ENCODE measurements around the gene SNRPD2.
"Not testable (repeated sequence)": the region's sequence is repeated elsewhere in the genome, so short reads cannot be mapped to it uniquely, and the experiment has no call there.

Gene SNRPD2

DNA sequence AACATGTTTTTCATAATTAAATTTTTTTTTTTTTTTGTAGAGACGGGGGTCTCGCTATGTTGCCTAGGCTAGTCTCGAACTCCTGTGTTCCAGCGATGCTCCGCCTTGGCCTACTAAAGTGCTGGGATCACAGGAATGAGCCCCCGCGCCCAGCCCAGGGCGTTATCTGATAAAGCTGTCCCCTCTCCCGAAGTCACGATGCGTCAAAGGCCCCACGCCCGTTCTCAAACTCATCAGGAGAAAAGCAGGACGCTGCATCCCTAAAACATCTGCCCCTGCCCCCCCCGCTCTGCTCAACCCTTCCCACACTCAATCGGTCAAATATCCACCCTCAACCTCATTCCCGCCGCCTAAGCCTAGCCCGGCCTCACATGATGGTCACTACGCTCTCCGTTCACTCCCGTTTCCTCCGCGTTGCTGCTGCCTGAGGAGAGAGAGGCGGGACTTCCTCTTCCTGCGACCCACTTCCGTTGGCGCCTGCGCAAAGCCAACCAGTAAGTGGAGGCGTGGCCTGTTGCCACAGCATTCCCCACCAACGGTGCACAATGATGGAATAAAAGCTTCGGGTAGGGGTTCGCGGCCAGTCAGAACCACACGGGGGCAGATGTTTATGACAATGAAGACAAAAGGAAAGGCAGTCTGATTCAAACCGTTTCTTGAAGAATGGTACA is at the start of gene SNRPD2:
SNRPD2 (minus strand) TSS at position 438 of the 671 bp plus-strand sequence; CDS start at position 373, 65 bp downstream.
- peak; percentile 75 for DNase-seq

DNA sequence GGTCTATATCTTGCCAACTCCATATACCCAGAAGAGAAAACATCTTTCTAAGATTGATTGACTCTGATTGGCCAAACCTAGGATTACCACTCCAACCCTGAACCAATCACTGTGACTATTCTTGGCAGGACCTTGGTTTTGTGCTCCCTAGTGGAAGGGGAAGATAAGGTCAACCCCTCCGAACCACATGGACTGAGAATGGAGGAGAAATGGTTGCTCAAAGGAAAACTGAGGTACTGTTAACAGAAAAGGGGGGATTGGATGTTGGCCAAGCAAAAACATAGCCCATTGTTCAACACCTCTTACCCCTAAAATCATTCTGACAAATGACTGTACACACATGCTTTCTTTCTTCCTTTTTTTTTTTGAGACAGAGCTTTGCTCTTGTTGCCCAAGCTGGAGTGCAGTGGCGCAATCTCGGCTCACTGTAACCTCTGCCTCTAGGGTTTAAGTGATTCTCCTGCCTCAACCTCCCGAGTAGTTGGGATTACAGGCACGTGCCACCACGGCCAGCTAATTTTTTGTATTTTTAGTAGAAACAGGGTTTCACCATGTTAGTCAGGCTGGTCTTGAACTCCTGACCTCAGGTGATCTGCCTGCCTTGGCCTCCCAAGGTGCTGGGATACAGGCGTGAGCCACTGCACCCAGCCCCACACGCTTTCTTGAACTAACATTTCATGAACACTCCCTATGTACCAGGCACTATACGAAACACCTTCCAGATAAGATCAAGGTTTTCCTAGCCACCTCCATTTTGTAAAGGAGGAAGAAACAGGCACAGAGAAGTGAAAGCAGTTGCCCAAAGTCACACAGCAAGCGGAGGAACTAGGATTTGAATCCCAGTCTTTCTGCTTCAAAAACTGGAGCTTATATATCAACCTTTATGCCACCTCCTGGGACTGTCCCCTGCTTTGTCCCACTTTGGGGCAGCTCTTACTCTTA is 48.0 kb upstream of the SNRPD2 start:
- DNase-seq: no peak

DNA sequence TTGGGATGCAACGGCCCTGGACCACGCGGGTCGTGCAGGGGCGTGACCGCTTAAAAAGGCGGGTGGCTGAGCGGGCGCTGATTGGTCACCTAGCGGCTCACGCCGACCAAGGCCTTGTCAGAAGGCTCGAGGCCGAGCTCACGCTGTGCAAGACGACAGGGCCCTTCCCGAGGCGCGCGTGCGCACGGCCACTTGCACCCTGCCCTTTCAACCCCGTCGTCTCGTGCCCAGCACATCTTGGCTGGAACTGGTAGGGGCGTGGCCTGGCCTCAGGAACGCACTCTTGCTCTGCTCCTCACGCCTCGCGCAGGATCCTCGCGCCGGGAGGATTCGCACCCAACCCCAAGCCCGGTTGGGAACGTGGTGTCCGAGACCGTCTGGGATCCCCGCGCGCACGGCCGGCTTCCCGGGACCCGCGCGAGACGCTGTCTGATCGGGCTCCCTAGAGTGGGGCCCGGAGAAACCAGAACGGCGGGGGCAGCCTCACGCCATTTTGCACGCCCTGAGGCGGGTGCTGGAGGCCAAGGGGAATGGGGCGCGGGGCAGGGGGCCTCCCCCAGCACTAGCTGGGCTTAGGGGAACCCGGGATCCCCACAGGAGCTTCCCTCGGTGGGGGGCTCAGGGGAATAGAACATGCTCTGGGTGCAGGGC is 41.5 kb upstream of the SNRPD2 start, which contains the start of gene MEIOSIN:
MEIOSIN (plus strand) TSS at position 280 of the 651 bp plus-strand sequence. CDS start 1,938 bp downstream, outside the sequence.
- DNase-seq: no peak

DNA sequence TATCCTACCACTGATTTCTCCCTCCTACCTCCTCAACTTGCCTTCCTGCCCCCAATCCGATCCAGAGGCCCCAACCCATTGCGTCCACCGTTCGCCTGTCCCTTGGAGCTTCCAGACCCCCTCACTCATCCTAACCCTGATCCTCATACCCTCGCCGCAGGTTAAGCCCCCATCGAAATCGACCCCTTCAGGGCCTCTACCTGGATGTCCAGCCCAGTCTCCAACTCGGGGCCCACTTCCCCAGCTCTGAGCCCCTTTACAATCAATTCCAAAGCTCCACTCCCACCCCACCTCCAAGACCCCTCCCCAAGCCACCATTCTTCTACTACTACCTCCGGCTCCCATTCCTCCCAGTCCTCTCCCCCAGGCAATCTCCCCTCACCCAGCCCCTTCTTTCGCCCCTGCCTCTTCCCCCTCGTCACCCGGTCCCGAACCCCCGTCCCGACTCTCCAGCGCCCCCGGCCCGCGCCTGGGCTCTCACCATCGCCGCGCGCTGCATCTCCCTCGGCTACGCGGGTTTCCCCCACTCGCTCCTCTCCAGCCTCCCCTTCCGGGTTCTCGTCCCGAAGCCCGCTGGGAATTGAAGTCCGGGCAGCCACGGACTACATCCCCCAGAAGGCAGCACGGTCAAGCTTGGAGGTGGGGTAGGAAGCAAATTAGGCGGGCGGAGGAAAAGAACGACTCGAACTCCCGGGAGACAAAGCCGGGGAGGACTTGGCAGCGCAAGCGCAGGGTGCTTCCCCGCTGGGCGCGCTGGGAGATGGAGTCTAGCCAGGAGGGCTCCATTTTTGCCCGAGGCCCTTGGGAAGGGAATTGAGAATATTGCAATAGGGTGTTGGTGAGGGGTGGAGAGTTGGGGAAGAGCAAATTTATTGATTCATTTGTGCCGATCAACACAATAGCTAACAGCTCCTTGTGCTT is 38.9 kb upstream of the SNRPD2 start, which contains the start of gene FBXO46:
FBXO46 (minus strand) TSS at position 529 of the 921 bp plus-strand sequence. CDS start 17,401 bp downstream, outside the sequence.
- peak; percentile 98 for DNase-seq

DNA sequence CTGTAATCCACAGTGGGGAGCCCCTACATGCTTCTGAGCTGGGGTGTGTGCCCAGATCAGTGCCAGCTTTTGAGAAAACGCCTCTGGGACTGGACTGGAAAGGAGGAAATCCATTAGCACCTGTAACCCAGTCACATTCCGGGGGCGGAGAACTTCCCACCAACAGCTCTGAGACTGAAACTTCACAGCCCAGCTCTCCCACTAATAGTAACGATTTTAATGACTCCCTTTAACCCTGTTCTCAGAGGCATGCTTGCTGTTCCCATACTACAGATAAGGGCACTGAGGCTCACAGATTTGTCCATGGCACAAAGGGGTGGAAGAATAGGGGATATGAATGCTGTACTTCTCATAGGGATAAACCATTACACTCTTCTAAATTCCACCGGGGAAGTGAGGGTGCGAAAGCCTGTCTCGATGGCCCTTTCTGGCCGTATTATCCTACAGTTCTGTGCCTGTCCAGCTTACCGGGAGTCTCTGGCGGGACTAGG is 38.1 kb upstream of the SNRPD2 start:
- no peak for DNase-seq

DNA sequence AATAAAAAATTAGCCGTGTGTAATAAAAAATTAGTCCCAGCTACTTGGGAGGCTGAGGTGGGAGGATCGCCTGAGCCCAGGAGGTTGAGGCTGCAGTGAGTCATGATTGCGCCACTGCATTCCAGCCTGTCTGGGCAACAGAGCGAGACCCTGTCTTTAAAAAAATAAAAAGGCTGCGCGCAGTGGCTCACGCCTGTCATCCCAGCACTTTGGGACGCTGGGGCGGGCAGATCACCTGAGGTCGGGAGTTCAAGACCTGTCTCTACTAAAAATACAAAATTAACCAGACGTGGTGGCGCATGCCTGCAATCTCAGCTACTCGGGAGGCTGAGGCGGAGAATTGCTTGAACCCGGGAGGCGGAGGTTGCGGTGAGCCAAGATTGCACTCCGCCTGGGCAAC is 36.9 kb upstream of the SNRPD2 start:
- not testable (repeated sequence) for DNase-seq

DNA sequence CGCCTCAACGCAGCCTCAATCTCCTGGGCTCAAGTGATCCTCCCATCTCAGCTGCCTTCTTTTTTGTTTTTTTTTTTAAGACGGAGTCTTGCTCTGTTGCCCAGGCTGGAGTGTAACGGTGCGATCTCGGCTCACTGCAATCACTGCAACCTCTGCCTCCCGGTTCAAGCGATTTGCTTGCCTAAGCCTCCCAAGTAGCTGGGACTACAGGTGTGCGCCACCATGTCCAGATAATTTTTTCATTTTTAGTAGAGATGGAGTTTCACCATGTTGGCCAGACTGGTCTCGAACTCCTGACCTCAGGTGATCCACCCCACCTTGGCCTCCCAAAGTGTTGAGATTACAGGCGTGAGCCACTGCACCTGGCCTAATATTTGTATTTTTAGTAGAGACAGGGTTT is 28.3 kb upstream of the SNRPD2 start:
- DNase-seq: not testable (repeated sequence)

DNA sequence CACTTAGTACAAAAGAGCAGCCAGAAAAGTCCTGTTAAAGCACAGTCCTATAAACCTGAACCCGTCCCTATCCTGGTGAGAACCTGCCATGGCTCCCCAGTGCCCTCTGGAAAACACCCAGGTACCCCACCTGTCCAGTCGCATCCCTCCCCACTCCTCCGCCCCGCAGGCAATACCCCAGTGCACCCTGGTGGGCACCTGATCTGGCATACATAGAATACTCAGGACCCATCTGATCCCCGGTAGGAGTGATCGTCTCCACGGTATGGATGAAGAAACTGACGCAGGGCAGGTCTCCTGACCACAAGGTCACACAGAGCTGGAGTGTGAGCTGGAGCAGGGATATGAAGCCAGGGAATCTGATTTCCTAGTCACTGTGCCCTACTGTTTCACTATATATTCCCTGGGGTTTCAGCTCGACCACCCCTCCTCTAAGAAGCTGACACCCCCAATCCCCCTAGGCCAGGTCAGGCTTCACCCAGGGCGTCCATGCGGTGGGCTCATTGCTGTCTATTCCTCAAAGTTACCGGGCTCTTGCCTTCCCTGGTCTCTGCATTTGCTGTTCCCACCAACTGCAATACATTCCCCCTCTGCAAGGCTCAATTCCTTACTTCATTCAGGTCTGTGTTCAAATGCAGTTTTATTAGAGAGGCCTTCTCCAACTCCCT is 26.4 kb upstream of the SNRPD2 start:
- no peak for DNase-seq

DNA sequence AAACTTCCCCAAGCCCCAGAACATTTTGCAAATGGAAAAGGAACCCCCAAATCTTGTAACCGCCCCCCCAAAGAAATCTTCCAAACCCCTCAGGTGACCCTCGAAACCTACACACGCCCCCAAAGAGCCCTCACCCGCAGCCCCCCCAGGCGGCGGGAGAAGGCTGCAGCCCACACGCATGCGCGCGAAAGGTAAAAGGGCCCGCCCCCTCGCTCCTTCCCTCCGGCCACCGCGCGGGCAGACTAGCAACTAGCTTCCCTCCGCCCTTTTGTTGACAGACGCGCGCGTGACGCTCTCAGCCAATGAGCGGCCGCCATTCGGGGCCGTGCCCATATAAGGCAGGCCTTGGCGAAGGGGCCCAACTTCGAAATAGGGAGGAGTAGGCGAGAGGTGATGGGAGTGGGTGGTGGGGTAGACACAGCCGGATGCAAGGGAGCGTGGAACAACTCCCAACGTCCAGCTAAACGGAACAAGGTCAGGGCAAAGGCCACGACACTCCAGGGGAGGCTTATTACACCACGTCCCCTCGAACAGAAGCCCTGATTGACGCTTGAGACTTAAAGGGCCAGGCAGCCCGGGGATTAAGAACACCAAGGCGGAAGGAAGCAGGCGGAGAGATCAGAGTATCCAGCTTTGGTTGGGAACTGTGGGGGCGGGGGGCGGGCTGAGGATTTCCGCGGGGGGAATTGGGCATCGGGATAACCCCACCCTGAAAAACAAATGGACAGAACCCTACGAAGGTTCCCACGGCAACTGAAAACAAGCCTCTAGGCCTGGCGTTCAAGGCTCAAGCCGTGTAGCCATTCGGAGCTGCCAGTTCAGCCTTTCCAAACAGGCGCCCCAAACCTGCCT is 25.6 kb upstream of the SNRPD2 start:
- DNase-seq: peak; percentile 94

DNA sequence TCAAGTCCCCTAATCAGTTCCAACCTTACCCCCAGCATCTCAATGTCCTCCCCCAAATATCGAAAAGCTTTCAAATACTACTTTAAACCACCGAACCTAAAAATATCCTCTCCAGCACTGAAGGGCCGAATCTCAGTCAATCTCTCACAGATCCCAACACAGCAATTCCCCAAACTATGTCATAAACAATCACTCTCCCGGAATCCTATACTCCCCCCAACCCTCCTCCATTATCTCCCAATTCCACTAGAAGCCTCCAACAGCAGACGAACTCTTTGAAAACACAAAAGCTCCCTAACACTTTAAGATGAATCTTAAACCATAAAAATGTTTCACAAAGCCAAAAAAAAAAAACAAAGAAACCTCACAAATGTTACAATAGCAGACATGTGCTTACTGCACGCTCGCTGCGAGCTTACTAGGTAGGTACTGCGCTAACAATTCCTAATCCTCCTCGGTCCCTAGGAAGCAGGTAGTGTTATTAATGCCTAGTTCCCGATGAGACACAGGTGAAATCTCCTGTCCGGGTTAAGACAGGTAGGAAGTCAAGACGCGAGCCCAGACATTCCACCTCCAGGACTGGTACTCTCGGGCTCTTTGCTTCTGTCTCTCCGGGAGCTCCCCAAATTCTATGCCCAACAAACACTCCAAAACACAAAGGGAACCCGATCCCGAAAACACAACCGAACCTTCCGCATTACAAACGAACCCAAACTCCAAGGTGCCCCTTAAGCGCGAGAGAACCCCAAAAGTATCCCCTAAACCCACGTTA is 24.8 kb upstream of the SNRPD2 start:
- no peak for DNase-seq

DNA sequence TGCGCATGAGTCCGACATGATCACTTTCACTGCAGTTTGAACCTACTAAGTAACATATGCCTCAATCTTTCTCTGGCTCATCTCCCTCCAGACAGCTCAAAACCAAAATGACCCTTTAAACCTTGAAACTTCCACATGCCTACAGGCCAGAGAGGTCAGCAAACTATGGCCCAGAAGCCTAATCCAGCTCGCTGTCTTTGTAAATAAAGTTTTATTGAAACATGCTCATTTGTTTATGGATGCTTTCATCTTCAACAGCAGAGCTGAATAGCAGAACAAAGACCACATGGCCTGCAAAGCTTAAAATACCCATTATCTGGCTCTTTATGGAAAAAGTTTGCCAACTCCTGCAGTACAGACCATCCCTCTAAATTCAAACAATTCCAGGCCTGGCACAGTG is 23.4 kb upstream of the SNRPD2 start:
- DNase-seq: no peak

DNA sequence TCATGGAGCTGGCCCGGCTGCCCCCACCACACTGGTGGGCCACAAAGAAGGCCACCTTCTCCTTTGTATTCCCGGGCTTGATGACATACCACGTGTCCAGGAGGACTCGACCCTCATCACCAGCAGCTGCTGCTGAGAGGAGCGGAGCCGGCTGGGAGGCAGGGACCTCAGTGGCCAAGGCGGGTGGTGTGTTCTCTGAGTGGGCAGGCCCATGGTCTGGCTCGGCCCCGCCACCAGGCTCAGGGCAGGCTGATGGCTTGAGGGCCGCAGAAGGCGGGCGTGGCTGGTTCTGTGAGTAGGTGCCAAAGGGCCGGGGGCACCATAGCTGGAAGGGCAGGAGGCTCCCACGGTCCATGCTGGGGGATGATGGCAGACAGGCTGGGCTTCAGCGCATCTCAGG is 21.4 kb upstream of the SNRPD2 start:
- DNase-seq: no peak

DNA sequence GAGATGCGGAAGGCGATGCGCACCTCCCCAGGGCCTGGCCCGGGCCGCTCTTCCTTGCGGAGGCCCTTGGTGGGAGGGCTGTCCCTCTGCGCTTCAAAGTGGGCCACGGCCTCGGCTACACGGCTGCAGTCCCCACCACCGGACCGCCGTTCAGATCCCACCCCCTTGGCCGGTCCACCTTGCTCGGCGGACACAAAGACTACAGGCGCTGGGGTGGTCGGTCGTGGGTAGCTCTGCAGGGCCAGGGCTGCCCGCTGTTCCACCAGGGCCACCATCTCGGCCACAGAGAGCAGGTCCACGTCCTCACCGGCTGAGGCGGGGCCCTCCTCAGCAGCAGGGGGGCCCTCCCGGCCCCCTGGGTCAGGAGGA is 20.9 kb upstream of the SNRPD2 start:
- no peak for DNase-seq

DNA sequence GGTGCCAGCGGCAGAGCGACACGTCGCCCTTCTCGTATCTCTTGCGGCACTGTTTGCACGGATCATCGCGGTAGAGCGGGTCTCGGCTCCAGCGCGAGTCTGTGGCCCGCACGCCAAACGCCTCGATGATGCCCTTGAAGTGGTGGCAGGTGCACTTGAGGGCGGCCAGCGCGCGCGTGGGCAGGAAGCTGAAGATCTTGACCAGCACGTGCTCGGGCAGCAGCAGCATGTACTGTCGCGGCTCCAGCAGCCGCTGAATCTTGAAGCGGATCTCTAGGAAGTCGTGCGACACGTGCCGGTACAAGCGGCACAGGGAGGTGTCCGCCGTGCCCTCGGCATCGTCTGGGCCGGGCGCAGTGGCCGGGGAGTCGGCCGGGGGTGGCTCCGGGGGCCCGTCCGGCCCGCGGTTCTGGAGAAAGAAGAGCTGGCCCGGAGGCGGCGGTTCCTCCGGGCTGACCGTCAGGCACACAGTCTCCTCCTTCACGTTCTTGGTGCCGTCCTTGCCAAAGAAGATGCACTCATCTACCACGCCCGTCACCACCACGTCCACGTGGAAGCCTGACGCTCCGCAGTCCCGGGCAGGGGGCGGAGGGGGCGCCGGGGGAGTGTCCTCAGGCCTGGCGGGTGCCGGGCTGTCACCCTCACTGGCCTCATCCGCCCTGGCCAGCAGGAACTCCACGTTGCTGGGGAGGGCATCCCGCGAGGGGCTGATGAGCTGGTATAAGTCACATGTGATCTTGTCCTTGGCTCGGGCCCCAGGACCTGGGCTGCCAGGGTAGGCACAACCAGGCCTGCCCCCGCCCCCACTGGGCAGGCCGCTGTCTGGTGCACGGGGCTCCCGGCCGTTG is 20.3 kb upstream of the SNRPD2 start:
- no peak for DNase-seq

DNA sequence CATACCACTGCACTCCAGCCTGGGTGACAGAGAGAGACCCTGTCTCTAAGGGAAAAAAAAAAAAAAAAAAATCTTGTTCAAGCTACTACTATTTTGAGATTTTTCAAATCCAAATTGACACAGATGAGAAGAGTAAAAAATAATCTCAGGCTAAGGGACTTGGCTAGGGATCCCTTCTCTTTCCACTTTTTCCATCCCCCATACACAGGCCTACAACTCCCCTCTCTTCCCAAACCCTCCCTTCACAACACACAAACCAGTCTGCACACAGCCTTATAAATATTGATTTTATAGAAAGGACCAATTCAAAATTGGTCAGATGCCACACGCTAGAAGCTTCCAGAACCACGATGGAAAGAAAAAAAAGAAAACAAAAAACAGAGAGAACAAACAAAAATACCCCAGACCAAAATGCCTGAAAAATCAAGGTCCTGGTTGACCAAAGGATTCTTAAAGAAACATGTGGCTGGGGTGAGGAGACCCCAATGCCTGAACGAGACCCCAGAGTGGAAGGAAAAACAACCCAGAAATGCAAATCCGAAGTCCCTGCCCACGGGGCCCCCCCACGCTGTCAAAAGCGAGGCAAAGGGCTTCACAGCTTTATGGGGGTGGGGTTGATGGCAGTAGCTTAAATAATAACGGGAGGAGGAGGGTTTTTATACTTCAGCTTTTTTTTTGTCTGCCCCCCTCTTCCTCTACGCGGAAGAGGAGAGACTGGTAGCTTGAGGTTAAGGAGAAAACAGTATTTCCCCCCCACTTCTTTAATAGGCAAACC is 18.8 kb upstream of the SNRPD2 start:
- DNase-seq: no peak

DNA sequence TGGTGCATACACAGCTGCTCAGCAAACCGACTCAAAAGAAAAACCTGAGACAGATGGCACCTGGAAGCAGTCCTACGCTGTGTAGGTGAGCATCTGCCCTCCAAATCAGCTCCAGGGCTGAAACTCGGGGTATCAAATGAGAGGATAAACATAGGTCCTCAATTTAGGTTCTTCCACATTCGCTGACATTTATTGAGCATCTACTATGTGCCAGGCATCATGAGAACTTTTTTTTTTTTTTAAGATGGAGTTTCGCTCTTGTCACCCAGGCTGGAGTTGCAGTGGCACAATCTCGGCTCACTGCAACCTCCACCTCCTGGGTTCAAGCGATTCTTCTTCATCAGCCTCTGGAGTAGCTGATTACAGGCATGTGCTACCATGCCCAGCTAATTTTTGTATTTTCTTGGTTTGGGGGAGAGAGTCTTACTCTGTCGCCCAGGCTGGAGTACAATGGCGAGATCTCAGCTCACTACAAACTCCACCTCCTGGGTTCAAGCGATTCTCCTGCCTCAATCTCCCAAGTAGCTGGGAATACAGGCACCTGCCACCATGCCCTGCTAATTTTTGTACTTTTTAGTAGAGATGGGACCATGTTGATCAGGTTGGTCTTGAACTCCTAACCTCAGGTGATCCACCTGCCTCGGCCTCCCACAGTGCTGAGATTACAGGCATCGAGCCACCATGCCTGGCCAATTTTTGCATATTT is 14.1 kb upstream of the SNRPD2 start:
- no peak for DNase-seq

DNA sequence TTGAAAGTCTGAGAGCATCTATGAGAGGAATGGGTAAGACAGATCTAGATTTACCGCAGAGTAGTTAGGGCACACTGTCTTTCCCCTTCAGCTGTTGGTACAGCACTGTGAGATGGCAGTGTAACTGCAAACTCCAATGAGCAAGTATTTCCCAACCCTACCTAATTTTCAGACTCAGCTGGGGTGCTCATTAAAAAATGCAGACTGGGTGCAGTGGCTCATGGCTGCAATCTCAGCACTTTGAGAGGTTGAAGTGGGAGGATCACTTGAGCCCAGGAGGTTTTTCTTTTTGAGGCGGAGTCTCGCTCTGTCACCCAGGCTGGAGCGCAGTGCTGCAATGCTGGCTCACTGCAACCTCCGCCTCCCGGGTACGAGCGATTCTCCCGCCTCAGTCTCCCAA is 13.4 kb upstream of the SNRPD2 start:
- no peak for DNase-seq

Data from NCI-H187 treated with DMSO at 0.1 percent for 48 hours (cell line).